Measurements from ENCODE around the gene PBRM1.

The PBRM1 gene

DNA sequence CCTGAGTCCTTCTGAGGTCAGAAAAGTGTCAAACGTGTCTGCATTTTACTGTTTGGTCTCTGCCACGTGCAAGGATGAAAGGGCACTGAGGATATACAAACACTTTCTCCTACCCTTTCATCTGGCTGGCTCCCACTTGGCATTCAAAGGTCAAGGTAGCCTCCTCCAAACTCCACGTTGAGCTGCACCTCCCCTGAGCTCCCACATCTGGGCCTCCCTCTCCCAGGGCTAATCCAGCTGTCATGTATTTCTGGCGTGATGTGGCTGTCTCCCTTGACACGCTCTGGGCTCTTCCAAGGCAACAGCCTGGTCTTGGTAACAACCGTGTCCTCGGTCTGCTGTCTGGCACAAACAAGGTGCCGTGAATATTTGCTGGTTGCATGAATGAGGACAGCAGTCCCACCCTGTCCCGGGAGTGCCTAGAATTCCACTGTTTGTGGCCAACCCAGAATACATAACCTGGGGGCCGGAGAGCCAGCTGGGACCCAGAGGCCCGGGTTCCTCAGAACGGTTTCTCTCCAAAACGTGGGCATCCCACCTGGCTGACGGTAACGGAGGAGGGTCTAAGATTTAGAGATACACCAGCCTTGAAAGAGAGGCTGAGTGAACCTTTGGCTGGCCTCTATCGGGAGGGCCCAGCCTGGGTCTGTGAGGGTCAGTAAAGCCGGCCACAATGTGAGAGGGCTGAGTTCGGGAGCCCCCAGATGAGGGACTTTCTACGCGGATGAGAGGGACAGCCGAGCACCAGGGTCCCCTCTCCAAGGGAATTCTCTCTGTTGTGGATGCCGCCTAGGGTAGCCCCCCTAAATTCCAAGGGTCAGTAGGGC lies 19.1 kb upstream of the PBRM1 start:
- no peaks in the 10 kb centered on the region for H3K36me3 ChIP-seq (replicated peaks; ENCODE audit: insufficient read depth, low read length)
- peak overlapping the region; percentile 99 for H3K9ac ChIP-seq (ENCODE audit: low read length)
- H3K79me2 ChIP-seq (ENCODE audit: low read length) = peaks cover 78% of the 10 kb centered on the region
- peak overlapping the region; percentile 98 for H3K4me3 ChIP-seq (ENCODE audit: low read length)
- peak overlapping the region; percentile 85; the same call in 1 of the 2 replicates for H3K27ac ChIP-seq (ENCODE audit: low read length)
- TF ChIP-seq EZH2phosphoT487 (IDR thresholded peaks at IDR 0.05; ENCODE audit: low read length) (no peak), EZH2 (optimal IDR thresholded peaks at IDR 0.05; ENCODE audit: low read depth, low read length) (no peak)
- TF ChIP-seq, protein P1, sequence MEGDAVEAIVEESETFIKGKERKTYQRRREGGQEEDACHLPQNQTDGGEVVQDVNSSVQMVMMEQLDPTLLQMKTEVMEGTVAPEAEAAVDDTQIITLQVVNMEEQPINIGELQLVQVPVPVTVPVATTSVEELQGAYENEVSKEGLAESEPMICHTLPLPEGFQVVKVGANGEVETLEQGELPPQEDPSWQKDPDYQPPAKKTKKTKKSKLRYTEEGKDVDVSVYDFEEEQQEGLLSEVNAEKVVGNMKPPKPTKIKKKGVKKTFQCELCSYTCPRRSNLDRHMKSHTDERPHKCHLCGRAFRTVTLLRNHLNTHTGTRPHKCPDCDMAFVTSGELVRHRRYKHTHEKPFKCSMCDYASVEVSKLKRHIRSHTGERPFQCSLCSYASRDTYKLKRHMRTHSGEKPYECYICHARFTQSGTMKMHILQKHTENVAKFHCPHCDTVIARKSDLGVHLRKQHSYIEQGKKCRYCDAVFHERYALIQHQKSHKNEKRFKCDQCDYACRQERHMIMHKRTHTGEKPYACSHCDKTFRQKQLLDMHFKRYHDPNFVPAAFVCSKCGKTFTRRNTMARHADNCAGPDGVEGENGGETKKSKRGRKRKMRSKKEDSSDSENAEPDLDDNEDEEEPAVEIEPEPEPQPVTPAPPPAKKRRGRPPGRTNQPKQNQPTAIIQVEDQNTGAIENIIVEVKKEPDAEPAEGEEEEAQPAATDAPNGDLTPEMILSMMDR (IDR thresholded peaks at IDR 0.05; ENCODE audit: low read length) = no peak
- DNase-seq = peak; percentile 50
- H3K4me2 ChIP-seq (ENCODE audit: low read depth, low read length) = peak overlapping the region; percentile 98
- no peaks in the 10 kb centered on the region for H3K27me3 ChIP-seq (replicated peaks; ENCODE audit: insufficient read depth, low read length)
- peaks cover 56% of the 10 kb centered on the region for H3F3A ChIP-seq (ENCODE audit: insufficient read depth, low read length)
- peaks cover 26% of the 10 kb centered on the region for H3K4me1 ChIP-seq (ENCODE audit: low read length)
- no peaks in the 10 kb centered on the region for H3K9me3 ChIP-seq (replicated peaks; ENCODE audit: insufficient read depth, low read length)
- no peaks in the 10 kb centered on the region for H4K20me1 ChIP-seq (ENCODE audit: insufficient read depth, low read length)
- peak overlapping the region; percentile 65 for H2AFZ ChIP-seq (ENCODE audit: low read length)
- no peaks in the 10 kb centered on the region for H3K9me2 ChIP-seq (replicated peaks; ENCODE audit: insufficient read depth, low read length)

GRCh38 chr3:52703341-52703740 lies 17.6 kb upstream of the PBRM1 start:
- no peaks in the 10 kb centered on the region for H4K20me1 ChIP-seq (ENCODE audit: insufficient read depth, low read length)
- peak overlapping the region; percentile 98 for H3K4me2 ChIP-seq (ENCODE audit: low read depth, low read length)
- H3F3A ChIP-seq (ENCODE audit: insufficient read depth, low read length) = peaks cover 48% of the 10 kb centered on the region
- TF ChIP-seq EZH2 (optimal IDR thresholded peaks at IDR 0.05; ENCODE audit: low read depth, low read length) (no peak), EZH2phosphoT487 (IDR thresholded peaks at IDR 0.05; ENCODE audit: low read length) (no peak)
- TF ChIP-seq, protein P1 (IDR thresholded peaks at IDR 0.05; ENCODE audit: low read length) = no peak
- no peak overlapping the region for H2AFZ ChIP-seq (ENCODE audit: low read length)
- H3K9me2 ChIP-seq (replicated peaks; ENCODE audit: insufficient read depth, low read length) = no peaks in the 10 kb centered on the region
- no peaks in the 10 kb centered on the region for H3K36me3 ChIP-seq (replicated peaks; ENCODE audit: insufficient read depth, low read length)
- peaks cover 11% of the 10 kb centered on the region; the same call in 1 of the 2 replicates for H3K4me1 ChIP-seq (ENCODE audit: low read length)
- H3K27me3 ChIP-seq (replicated peaks; ENCODE audit: insufficient read depth, low read length) = no peaks in the 10 kb centered on the region
- H3K9me3 ChIP-seq (replicated peaks; ENCODE audit: insufficient read depth, low read length) = no peaks in the 10 kb centered on the region
- H3K79me2 ChIP-seq (ENCODE audit: low read length) = peaks cover 84% of the 10 kb centered on the region
- H3K9ac ChIP-seq (ENCODE audit: low read length) = no peak overlapping the region
- H3K4me3 ChIP-seq (ENCODE audit: low read length) = peak overlapping the region; percentile 98; the same call in 1 of the 2 replicates
- H3K27ac ChIP-seq (ENCODE audit: low read length) = no peak overlapping the region
- DNase-seq = no peak

- H3K4me1 ChIP-seq (ENCODE audit: low read length) = peaks cover 49% of the 10 kb centered on the region
- H3K9ac ChIP-seq (ENCODE audit: low read length) = peak overlapping the region; percentile 10; the same call in 1 of the 2 replicates
- peaks cover 87% of the 10 kb centered on the region for H3K79me2 ChIP-seq (ENCODE audit: low read length)
- H3F3A ChIP-seq (ENCODE audit: insufficient read depth, low read length) = peaks cover 62% of the 10 kb centered on the region
- no peaks in the 10 kb centered on the region for H3K9me2 ChIP-seq (replicated peaks; ENCODE audit: insufficient read depth, low read length)
- H3K27ac ChIP-seq (ENCODE audit: low read length) = peak overlapping the region; percentile 62; the same call in 1 of the 2 replicates
- DNase-seq = no peak
- H3K4me2 ChIP-seq (ENCODE audit: low read depth, low read length) = peak overlapping the region; percentile 38; the same call in 1 of the 2 replicates
- H4K20me1 ChIP-seq (ENCODE audit: insufficient read depth, low read length) = peaks cover 10% of the 10 kb centered on the region
- no peak overlapping the region for H2AFZ ChIP-seq (ENCODE audit: low read length)
- no peaks in the 10 kb centered on the region for H3K27me3 ChIP-seq (replicated peaks; ENCODE audit: insufficient read depth, low read length)
- H3K4me3 ChIP-seq (ENCODE audit: low read length) = no peak overlapping the region
- no peak for TF ChIP-seq EZH2 (optimal IDR thresholded peaks at IDR 0.05; ENCODE audit: low read depth, low read length)
- TF ChIP-seq EZH2phosphoT487 (IDR thresholded peaks at IDR 0.05; ENCODE audit: low read length) = no peak
- TF ChIP-seq, protein P1 (IDR thresholded peaks at IDR 0.05; ENCODE audit: low read length) = no peak
- peaks cover 29% of the 10 kb centered on the region for H3K36me3 ChIP-seq (replicated peaks; ENCODE audit: insufficient read depth, low read length)
- no peaks in the 10 kb centered on the region for H3K9me3 ChIP-seq (replicated peaks; ENCODE audit: insufficient read depth, low read length)
Observed at GRCh38 chr3:52697632-52697965, 11.9 kb upstream of the PBRM1 start.
